Uterus (tissue), 4 donors: ENCODE measurements around the gene OPRD1. TPM values are rescaled to one million over a fixed set of nuclear protein-coding genes. Genes with fewer than 3 reads are reported as not detected.

ENCODE experiments used
- DNase-seq, 2 donors: peaks; one replicate each; pipeline ENCODE4 v3.0.0-alpha.2; 2019 to 2020
- H3K27ac ChIP-seq, 2 donors: fragments of 200-600 bp; sonication (generic); 1 replicate in 1 of 2; 2 replicates in 1 of 2; pipeline ENCODE4 v1.5.1; 2016 to 2018
- H3K27me3 ChIP-seq, 2 donors: fragments of 200-600 bp; sonication (generic); one replicate each; pipeline ENCODE4 v1.5.1; 2018 to 2019; ENCODE audit warnings: control low read depth in 1 of 2
- H3K36me3 ChIP-seq, 2 donors: fragments of 200-600 bp; sonication (generic); one replicate each; pipeline ENCODE4 v1.5.1; 2019; ENCODE audit warnings: control low read depth in 1 of 2
- H3K4me1 ChIP-seq, 2 donors: fragments of 200-600 bp; sonication (generic); one replicate each; pipeline ENCODE4 v1.5.1; 2018 to 2019; ENCODE audit warnings: control low read depth in 1 of 2
- H3K4me3 ChIP-seq, 2 donors: fragments of 200-600 bp; sonication (generic); 1 replicate in 1 of 2; 2 replicates in 1 of 2; pipeline ENCODE4 v1.5.1; 2018 to 2019; ENCODE audit warnings: mild to moderate bottlenecking in 1 of 2
- H3K9me3 ChIP-seq, 2 donors: fragments of 200-600 bp; sonication (generic); one replicate each; pipeline ENCODE4 v1.5.1; 2019; ENCODE audit warnings: control low read depth in 1 of 2
- CTCF ChIP-seq, 4 experiments: fragments of 200-600 bp in 2 of 4; fragments of 450-650 bp in 2 of 4; sonication (generic) in 2 of 4; IDR thresholded peaks; one replicate each; pipeline ENCODE4 v1.5.1; 2016 to 2019; ENCODE audit warnings: antibody characterized with exemption in 4 of 4, mild to moderate bottlenecking in 2 of 4, moderate library complexity in 1 of 4
- POLR2A ChIP-seq, 2 donors: fragments of 450-650 bp; IDR thresholded peaks; one replicate each; pipeline ENCODE4 v1.6.1; 2016; ENCODE audit warnings: antibody characterized with exemption in 2 of 2, mild to moderate bottlenecking in 1 of 2, moderate library complexity in 1 of 2
- intact Hi-C: fragments of 100-400 bp; cut with DNase I; formaldehyde crosslinking; loops from one replicate; pipeline ENCODE4 v1.15.1; 2023; ENCODE audit warnings: low total_unique reads
- total RNA-seq, 4 donors: library from RNA; depleted of rRNA in 3 of 4; stranded (reverse); fragments of >200 nt in 3 of 4; gene quantifications; one replicate each; pipeline versions ENCODE4 v1.1.0 to v1.2.4, GENCODE V29; 2014 to 2023
- donor health status: DM: yes; HTN: yes; CAD: no.

The OPRD1 gene
- total RNA-seq, 4 donors from 2014 or later, result 0.07 TPM; not detected in 3

GRCh38 chr1:28900562-28900961 is 88.6 kb downstream of the OPRD1 start:
- H3K4me3 ChIP-seq, result no peak overlapping the region
- H3K9me3 ChIP-seq, result no peaks in the 10 kb centered on the region
- no peak overlapping the region for H3K27ac ChIP-seq
- no peaks in the 10 kb centered on the region for H3K36me3 ChIP-seq
- no peaks in the 10 kb centered on the region for H3K27me3 ChIP-seq
- TF ChIP-seq CTCF (IDR thresholded peaks at IDR 0.05) (no peak), POLR2A (IDR thresholded peaks at IDR 0.05) (no peak)
- DNase-seq, result no peak
- no peaks in the 10 kb centered on the region for H3K4me1 ChIP-seq
- intact Hi-C loops, result no loop called here

- Histone ChIP-seq H3K27ac (no peak overlapping the region), H3K27me3 (no peaks in the 10 kb centered on the region), H3K4me3 (no peak overlapping the region), H3K4me1 (no peaks in the 10 kb centered on the region), H3K9me3 (no peaks in the 10 kb centered on the region), H3K36me3 (no peaks in the 10 kb centered on the region)
- TF ChIP-seq POLR2A (IDR thresholded peaks at IDR 0.05), result no peak
- no peak for TF ChIP-seq CTCF (IDR thresholded peaks at IDR 0.05)
- intact Hi-C loops, result no loop called here
- no peak for DNase-seq
These were observed 90.8 kb downstream of the OPRD1 start for GRCh38 chr1:28902738-28903137.

GRCh38 chr1:28905921-28906666 is 94.1 kb downstream of the OPRD1 start:
- intact Hi-C loops, result no loop called here
- H3K27ac ChIP-seq, result no peak overlapping the region
- no peaks in the 10 kb centered on the region for H3K4me1 ChIP-seq
- DNase-seq, result no peak
- no peak overlapping the region for H3K4me3 ChIP-seq
- H3K9me3 ChIP-seq, result no peaks in the 10 kb centered on the region
- H3K27me3 ChIP-seq, result no peaks in the 10 kb centered on the region
- H3K36me3 ChIP-seq, result no peaks in the 10 kb centered on the region
- TF ChIP-seq POLR2A (IDR thresholded peaks at IDR 0.05), result no peak
- no peak for TF ChIP-seq CTCF (IDR thresholded peaks at IDR 0.05)

GRCh38 chr1:28909198-28909597 is 97.2 kb downstream of the OPRD1 start:
- intact Hi-C loops, result no loop called here
- Histone ChIP-seq H3K9me3 (no peaks in the 10 kb centered on the region), H3K36me3 (no peaks in the 10 kb centered on the region), H3K4me3 (no peak overlapping the region), H3K4me1 (no peaks in the 10 kb centered on the region), H3K27me3 (no peaks in the 10 kb centered on the region), H3K27ac (no peak overlapping the region)
- no peak for DNase-seq
- TF ChIP-seq CTCF (IDR thresholded peaks at IDR 0.05) (no peak), POLR2A (IDR thresholded peaks at IDR 0.05) (no peak)

GRCh38 chr1:28910379-28911115 is 98.6 kb downstream of the OPRD1 start:
- no peak overlapping the region for H3K4me3 ChIP-seq
- TF ChIP-seq POLR2A (IDR thresholded peaks at IDR 0.05), result no peak
- TF ChIP-seq CTCF (IDR thresholded peaks at IDR 0.05), result no peak
- no peak for DNase-seq
- H3K9me3 ChIP-seq, result no peaks in the 10 kb centered on the region
- H3K4me1 ChIP-seq, result no peaks in the 10 kb centered on the region
- H3K27me3 ChIP-seq, result no peaks in the 10 kb centered on the region
- no peaks in the 10 kb centered on the region for H3K36me3 ChIP-seq
- H3K27ac ChIP-seq, result no peak overlapping the region
- intact Hi-C loops, result no loop called here
